ENCODE measurements around the gene UGT1A9.

DNA sequence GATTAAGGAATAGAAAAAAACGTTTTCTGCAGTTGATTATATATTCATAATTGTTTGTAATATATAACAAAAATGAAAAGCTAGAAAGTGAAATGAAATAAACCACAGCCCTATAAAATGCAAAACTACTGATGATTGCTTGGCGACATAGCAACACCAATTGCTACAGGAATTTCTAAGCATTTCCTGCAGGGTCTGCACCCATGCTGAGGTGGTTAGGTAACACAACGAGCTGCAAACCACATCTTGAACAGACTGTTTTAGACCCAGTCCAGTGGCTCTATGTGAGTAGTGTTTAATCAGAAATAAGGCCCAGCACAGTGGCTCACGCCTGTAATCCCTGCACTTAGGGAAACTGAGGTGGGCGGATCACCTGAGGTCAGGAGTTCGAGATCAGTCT lies 17.2 kb upstream of the UGT1A9 start:
- no peak for TF ChIP-seq POLR2A (IDR thresholded peaks at IDR 0.05; ENCODE audit: low read length)
- no peak for TF ChIP-seq GATA1 (IDR thresholded peaks at IDR 0.05; ENCODE audit: low read depth, low read length)
